Pancreas (tissue), 10 donors: Measurements from ENCODE around the gene DOK7. TPM values are rescaled to one million over a fixed set of nuclear protein-coding genes. Genes with fewer than 3 reads are reported as not detected.

ENCODE experiments used
- ATAC-seq, 4 donors: fragments of 200-7000 bp; cut with Tn5 transposase; one replicate each; pipeline versions ENCODE4 v1.8.0 to v1.9.1; 2020; ENCODE audit warnings: mild to moderate bottlenecking in 4 of 4, moderate library complexity in 4 of 4
- DNase-seq, 6 donors: peaks; one replicate each; pipeline ENCODE4 v3.0.0-alpha.2; 2020
- FAIRE-seq: peaks from 2 replicates; lab custom pipeline; 2012; peaks lifted over from hg19 to GRCh38; lab: Jason Lieb, UNC
- H3K27ac ChIP-seq, 4 donors: fragments of 200-600 bp; sonication (generic); 1 replicate in 3 of 4; 2 replicates in 1 of 4; pipeline versions ENCODE4 v1.5.0 to v1.8.0; 2020
- H3K27me3 ChIP-seq, 4 donors: fragments of 200-600 bp; one replicate each; pipeline ENCODE4 v1.8.0; 2021
- H3K36me3 ChIP-seq, 3 donors: fragments of 200-600 bp; sonication (generic) in 1 of 3; one replicate each; pipeline versions ENCODE4 v1.5.0 to v1.8.0; 2020 to 2021
- H3K4me1 ChIP-seq, 3 donors: fragments of 200-600 bp; one replicate each; pipeline ENCODE4 v1.8.0; 2021
- H3K4me3 ChIP-seq, 4 donors: fragments of 200-600 bp; sonication (generic) in 2 of 4; one replicate each; pipeline versions ENCODE4 v1.5.0 to v1.8.0; 2020 to 2021
- H3K9me3 ChIP-seq, 4 donors: fragments of 200-600 bp; one replicate each; pipeline ENCODE4 v1.8.0; 2021
- CTCF ChIP-seq, 4 donors: fragments of 200-600 bp; sonication (generic) in 3 of 4; IDR thresholded peaks; one replicate each; pipeline versions ENCODE4 v1.5.0 to v1.8.0; 2021; ENCODE audit warnings: antibody characterized with exemption in 4 of 4
- WGBS, 2 donors: extraction: QIAGEN DNeasy Blood & Tissue Kit; methylation state at CpG; one replicate each; pipeline ENCODE4 v1.1.7; 2013; 5-methylcytosine and 5-hydroxymethylcytosine counted together
- intact Hi-C, 3 donors: fragments of 100-400 bp; cut with DNase I; formaldehyde crosslinking; loops; one replicate each; pipeline versions ENCODE4 v1.11.1 to v1.14.2; 2022
- polyA plus RNA-seq, 2 donors: library from polyadenylated mRNA; stranded (reverse); fragments of 200-250 nt; gene quantifications; one replicate each; pipeline ENCODE4 v1.2.3, GENCODE V29; 2013
- total RNA-seq, 6 donors: library from RNA; stranded (reverse); fragmentation: NEBNext Ultra II Directional in 4 of 6; extraction: Animal tissue kit (Norgen Biotek cat#: 25700) in 4 of 6; gene quantifications; one replicate each; pipeline versions ENCODE4 v1.2.1 to v1.2.4, GENCODE V29; 2021 to 2023
- donor health status: healthy with polysubstance abuse.
- donor health status: DM: no; HTN: no; CAD: no; lungs with moderate emphysema.
- donor health status: DM: no; HTN: no; CAD: no.
- donor health status: control.
- donor health status: control.
- donor health status: Bipolar disorder and iron deficiency.
- donor health status: DM: yes; HTN: yes; CAD: no.
- donor health status: DM: no; HTN: no; CAD: no.
- donor health status: DM: no; HTN: no; CAD: no.
- donor health status: DM: yes; HTN: yes; CAD: no.

The DOK7 gene
- total and polyA plus RNA-seq, 8 donors, result 2.5 to 8.0 (median 4.2) TPM

GRCh38 chr4:3500111-3500510 lies 37.0 kb downstream of the DOK7 start:
- H3K4me3 ChIP-seq, result no peak overlapping the region
- intact Hi-C loops, result no loop called here
- H3K27ac ChIP-seq, result no peak overlapping the region
- peak in 1 of 6 donors; percentile 75 for DNase-seq
- no peaks in the 10 kb centered on the region for H3K4me1 ChIP-seq
- H3K27me3 ChIP-seq, result no peaks in the 10 kb centered on the region
- no peak for TF ChIP-seq CTCF (IDR thresholded peaks at IDR 0.05)
- no peak for FAIRE-seq
- WGBS, 2 donors, result 97 to 98% methylated on average over 16 to 17 of the region's 17 CpGs
- peaks cover 0 to 4% (median 0%) of the 10 kb centered on the region in 3 donors for H3K36me3 ChIP-seq
- no peaks in the 10 kb centered on the region for H3K9me3 ChIP-seq
- no peak for ATAC-seq

- DNase-seq (peak in 1 of 6 donors; percentile 67), ATAC-seq (no peak), FAIRE-seq (no peak)
These were observed 37.6 kb downstream of the DOK7 start for GRCh38 chr4:3500634-3501101.

GRCh38 chr4:3501126-3501824 lies 38.2 kb downstream of the DOK7 start:
- Histone ChIP-seq H3K27me3 (no peaks in the 10 kb centered on the region), H3K36me3 (peaks cover 0 to 4% (median 0%) of the 10 kb centered on the region in 3 donors), H3K4me1 (no peaks in the 10 kb centered on the region), H3K4me3 (no peak overlapping the region), H3K9me3 (no peaks in the 10 kb centered on the region), H3K27ac (no peak overlapping the region)
- 87 to 95% methylated on average over 24 of the region's 24 CpGs for WGBS, 2 donors
- intact Hi-C loops, result no loop called here
- ATAC-seq, result peak in 1 of 4 donors; percentile 22
- no peak for TF ChIP-seq CTCF (IDR thresholded peaks at IDR 0.05)
- DNase-seq, result peak in 1 of 6 donors; percentile 80
- no peak for FAIRE-seq

More at GRCh38 chr4:3500634-3501101, 37.6 kb downstream of the DOK7 start:
- intact Hi-C loops, result no loop called here
- TF ChIP-seq CTCF (IDR thresholded peaks at IDR 0.05), result no peak
- Histone ChIP-seq H3K27ac (no peak overlapping the region), H3K9me3 (no peaks in the 10 kb centered on the region), H3K4me3 (no peak overlapping the region), H3K27me3 (no peaks in the 10 kb centered on the region), H3K4me1 (no peaks in the 10 kb centered on the region), H3K36me3 (peaks cover 0 to 4% (median 0%) of the 10 kb centered on the region in 3 donors)
- 91 to 92% methylated on average over 29 of the region's 29 CpGs for WGBS, 2 donors

GRCh38 chr4:3501825-3502425 lies 38.8 kb downstream of the DOK7 start:
- no peak overlapping the region for H3K4me3 ChIP-seq
- no peaks in the 10 kb centered on the region for H3K27me3 ChIP-seq
- peaks cover 0 to 4% (median 0%) of the 10 kb centered on the region in 3 donors for H3K36me3 ChIP-seq
- no peak for TF ChIP-seq CTCF (IDR thresholded peaks at IDR 0.05)
- ATAC-seq (no peak), DNase-seq (peak in 1 of 6 donors; percentile 74), FAIRE-seq (no peak)
- no peaks in the 10 kb centered on the region for H3K4me1 ChIP-seq
- no peak overlapping the region for H3K27ac ChIP-seq
- WGBS, 2 donors, result 88 to 89% methylated on average over 19 of the region's 19 CpGs
- H3K9me3 ChIP-seq, result no peaks in the 10 kb centered on the region
- intact Hi-C loops, result no loop called here
